ENCODE results near the gene SLC6A7.

GRCh38 chr5:150210644-150211043, 20.8 kb downstream of the SLC6A7 start:
- TF ChIP-seq CTCF (IDR thresholded peaks at IDR 0.05) (no peak), POLR2A (IDR thresholded peaks at IDR 0.05) (no peak)

Measured in sigmoid colon (tissue), 3 donors.